ENCODE results near the gene RPSA. TPM values are rescaled to one million over a fixed set of nuclear protein-coding genes. Genes with fewer than 3 reads are reported as not detected.

RPSA gene
- total and polyA plus RNA-seq, 9 of the 15 experiments (the other 6 are each of a cell fraction or from before 2014, with no cell fraction given) = 2,290 to 4,272 (median 2,730) TPM

- no peak for TF ChIP-seq CBX8 (IDR thresholded peaks at IDR 0.05; ENCODE audit: borderline replicate concordance, extremely low read depth, low read depth, low read length, poor library complexity, severe bottlenecking)
- TF ChIP-seq SIN3B (IDR thresholded peaks at IDR 0.05; ENCODE audit: low read depth) = peak; percentile 90
- peak; percentile 91 for TF ChIP-seq CREB3L1 (IDR thresholded peaks at IDR 0.05; ENCODE audit: borderline replicate concordance, low read depth)
- no peak for TF ChIP-seq PHB (CRISPR knock-in tag; IDR thresholded peaks at IDR 0.05)
- peak; percentile 93; the same call in 1 of the 2 replicates for TF ChIP-seq ZNF76 (CRISPR knock-in tag; IDR thresholded peaks at IDR 0.05; ENCODE audit: borderline replicate concordance)
- peak; percentile 85 for TF ChIP-seq USF2 (CRISPR knock-in tag; IDR thresholded peaks at IDR 0.05)
- TF ChIP-seq RNF219 (CRISPR knock-in tag; IDR thresholded peaks at IDR 0.05) = no peak
- TF ChIP-seq SAFB2 (IDR thresholded peaks at IDR 0.05; ENCODE audit: borderline replicate concordance, low read depth, low read length, severe bottlenecking) = no peak
- no peak for TF ChIP-seq ZNF212 (CRISPR knock-in tag; IDR thresholded peaks at IDR 0.05)
- TF ChIP-seq PREB (CRISPR knock-in tag; IDR thresholded peaks at IDR 0.05) = no peak; the same call in 1 of the 2 replicates
- TF ChIP-seq MXD1 (CRISPR knock-in tag; IDR thresholded peaks at IDR 0.05; ENCODE audit: borderline replicate concordance, poor library complexity, severe bottlenecking) = peak; percentile 99
- peak; percentile 91; the same call in 1 of the 2 replicates for TF ChIP-seq FOXK1 (CRISPR knock-in tag; IDR thresholded peaks at IDR 0.05; ENCODE audit: borderline replicate concordance)
- TF ChIP-seq HNRNPK (IDR thresholded peaks at IDR 0.05; ENCODE audit: low read depth, low read length, poor library complexity, severe bottlenecking) = no peak
- TF ChIP-seq BCL6 (CRISPR knock-in tag; IDR thresholded peaks at IDR 0.05) = no peak
- peak; percentile 86 for TF ChIP-seq HLTF (IDR thresholded peaks at IDR 0.05)
- peak; percentile 80; the same call in 1 of the 2 replicates for TF ChIP-seq ZBTB1 (CRISPR knock-in tag; IDR thresholded peaks at IDR 0.05; ENCODE audit: borderline replicate concordance, low read depth)
- TF ChIP-seq RBM17 (IDR thresholded peaks at IDR 0.05; ENCODE audit: borderline replicate concordance, low read depth, low read length) = no peak
- TF ChIP-seq BRD4 (IDR thresholded peaks at IDR 0.05) = peak; percentile 68; the same call in 1 of the 2 replicates
- TF ChIP-seq ZNF384 (IDR thresholded peaks at IDR 0.05; ENCODE audit: low read depth, low read length) = no peak
- TF ChIP-seq RBM15 (IDR thresholded peaks at IDR 0.05; ENCODE audit: insufficient read depth, low read length) = no peak
- peak; percentile 61 for TF ChIP-seq HCFC1 (IDR thresholded peaks at IDR 0.05; ENCODE audit: low read depth, low read length)
Observed at GRCh38 chr3:39406368-39407258, at the start of gene RPSA (continued).
